Activated CD8-positive, alpha-beta T cell treated with anti-CD3 and anti-CD28 coated beads, Interleukin-2, amount 10 ng/mL, durations not matched to agents 7 days and 5 days (primary cell): ENCODE data around the gene CDC7. TPM values are rescaled to one million over a fixed set of nuclear protein-coding genes. Genes with fewer than 3 reads are reported as not detected.
"Not testable (repeated sequence)": the region's sequence is repeated elsewhere in the genome, so short reads cannot be mapped to it uniquely, and the experiment has no call there.

Experiments
- ATAC-seq: fragments of 150-1000 bp; cut with Tn5 transposase; one replicate; pipeline ENCODE4 v1.10.0; 2021; ENCODE audit warnings: moderate library complexity
- CTCF ChIA-PET: fragments of 350-600 bp; sonication (Branson Sonifier 250); formaldehyde crosslinking; loops from one replicate; lab custom pipeline; 2021; ENCODE audit warnings: antibody characterized with exemption; lab: Charles Lee
- POLR2A ChIA-PET: fragments of 350-600 bp; sonication (Branson Sonifier 250); formaldehyde crosslinking; loops from one replicate; lab custom pipeline; 2021; ENCODE audit warnings: antibody characterized with exemption; lab: Charles Lee
- DNase-seq: peaks from one replicate; pipeline ENCODE4 v3.0.0-alpha.2; 2020
- H3K27ac Mint-ChIP-seq: one replicate; pipeline ENCODE4 v1.8.0; 2021; ENCODE audit warnings: mild to moderate bottlenecking, mixed read lengths
- H3K27me3 Mint-ChIP-seq: one replicate; pipeline ENCODE4 v1.8.0; 2021; ENCODE audit warnings: low read depth, mixed read lengths
- H3K36me3 Mint-ChIP-seq: one replicate; pipeline ENCODE4 v1.8.0; 2021; ENCODE audit warnings: low read depth, mixed read lengths
- H3K4me1 Mint-ChIP-seq: one replicate; pipeline ENCODE4 v1.8.0; 2021; ENCODE audit warnings: low read depth, mixed read lengths
- H3K4me3 Mint-ChIP-seq: one replicate; pipeline ENCODE4 v1.8.0; 2021; ENCODE audit warnings: mild to moderate bottlenecking, mixed read lengths
- H3K9me3 Mint-ChIP-seq: one replicate; pipeline ENCODE4 v1.8.0; 2022; ENCODE audit warnings: mixed read lengths; ENCODE audit not compliant: insufficient read depth
- total RNA-seq, 2 experiments: library from RNA; stranded (reverse); gene quantifications; one replicate each; pipeline ENCODE4 v1.2.3, GENCODE V29; 2021

The CDC7 gene
- total RNA-seq: 10 to 100 TPM; 26.5 to 27.7 TPM

- Mint-ChIP-seq H3K36me3 (peaks cover 21% of the 10 kb centered on the region), H3K27me3 (no peaks in the 10 kb centered on the region), H3K27ac (no peak within 1 kb of the TSS), H3K4me3 (no peak within 1 kb of the TSS), H3K4me1 (peaks cover 26% of the 10 kb centered on the region), H3K9me3 (no peaks in the 10 kb centered on the region)
- ATAC-seq (peak; percentile 88), DNase-seq (peak; percentile 90)
- CTCF ChIA-PET: interaction anchor here (0.9 to 3.4 kb wide), 10 partner anchors 11 to 427 kb away, joined by 3 to 17 read pairs (median 6); partner anchors contain the start of gene TGFBR3
- POLR2A ChIA-PET: interaction anchor here (0.7 to 1.1 kb wide), 4 partner anchors 17 to 569 kb away, joined by 3 to 4 read pairs (median 3); no protein-coding TSS in a partner anchor
These were observed at the start of gene CDC7 for GRCh38 chr1:91500756-91501522. TSS of gene CDC7 (plus strand) at chr1:91500851. CDS start at chr1:91501717, 866 bp downstream.

- no peak overlapping the region for H3K4me3 Mint-ChIP-seq
- no peaks in the 10 kb centered on the region for H3K36me3 Mint-ChIP-seq
- H3K27ac Mint-ChIP-seq: no peak overlapping the region
- DNase-seq (no peak), ATAC-seq (no peak)
- ChIA-PET CTCF (no interaction called here), POLR2A (no interaction called here)
- peaks cover 4% of the 10 kb centered on the region for H3K27me3 Mint-ChIP-seq
- H3K4me1 Mint-ChIP-seq: no peaks in the 10 kb centered on the region
- no peaks in the 10 kb centered on the region for H3K9me3 Mint-ChIP-seq
These were observed 46.5 kb upstream of the CDC7 start for GRCh38 chr1:91454136-91454535.

GRCh38 chr1:91455334-91455733 is 45.3 kb upstream of the CDC7 start:
- no peak for DNase-seq
- Mint-ChIP-seq H3K4me1 (no peaks in the 10 kb centered on the region), H3K36me3 (no peaks in the 10 kb centered on the region), H3K27ac (no peak overlapping the region), H3K9me3 (no peaks in the 10 kb centered on the region), H3K27me3 (no peaks in the 10 kb centered on the region), H3K4me3 (no peak overlapping the region)
- ATAC-seq: no peak
- CTCF ChIA-PET: no interaction called here
- POLR2A ChIA-PET: no interaction called here

GRCh38 chr1:91455896-91456295 is 44.8 kb upstream of the CDC7 start:
- H3K9me3 Mint-ChIP-seq: no peaks in the 10 kb centered on the region
- H3K36me3 Mint-ChIP-seq: no peaks in the 10 kb centered on the region
- no peak for ATAC-seq
- no peak overlapping the region for H3K27ac Mint-ChIP-seq
- ChIA-PET CTCF (no interaction called here), POLR2A (no interaction called here)
- DNase-seq: no peak
- no peak overlapping the region for H3K4me3 Mint-ChIP-seq
- no peaks in the 10 kb centered on the region for H3K27me3 Mint-ChIP-seq
- H3K4me1 Mint-ChIP-seq: no peaks in the 10 kb centered on the region

GRCh38 chr1:91465350-91465749 is 35.3 kb upstream of the CDC7 start:
- H3K27ac Mint-ChIP-seq, ATAC-seq, H3K27me3 Mint-ChIP-seq, H3K36me3 Mint-ChIP-seq, CTCF ChIA-PET, H3K4me3 Mint-ChIP-seq, H3K4me1 Mint-ChIP-seq, POLR2A ChIA-PET, DNase-seq: not testable (repeated sequence)
- peaks cover 16% of the 10 kb centered on the region for H3K9me3 Mint-ChIP-seq

- POLR2A ChIA-PET: no interaction called here
- no peak overlapping the region for H3K27ac Mint-ChIP-seq
These were observed 24.0 kb upstream of the CDC7 start for GRCh38 chr1:91476533-91477217.

GRCh38 chr1:91487469-91487868 is 13.2 kb upstream of the CDC7 start:
- POLR2A ChIA-PET: no interaction called here
- peaks cover 13% of the 10 kb centered on the region for H3K4me1 Mint-ChIP-seq
- CTCF ChIA-PET: no interaction called here
- ATAC-seq (no peak), DNase-seq (no peak)
- peaks cover 3% of the 10 kb centered on the region for H3K36me3 Mint-ChIP-seq
- H3K27ac Mint-ChIP-seq: no peak overlapping the region
- H3K4me3 Mint-ChIP-seq: no peak overlapping the region
- peaks cover 1% of the 10 kb centered on the region for H3K27me3 Mint-ChIP-seq
- H3K9me3 Mint-ChIP-seq: peaks cover 13% of the 10 kb centered on the region

More at GRCh38 chr1:91476533-91477217, 24.0 kb upstream of the CDC7 start:
- no peaks in the 10 kb centered on the region for H3K36me3 Mint-ChIP-seq
- H3K4me3 Mint-ChIP-seq: no peak overlapping the region
- CTCF ChIA-PET: no interaction called here
- DNase-seq (no peak), ATAC-seq (no peak)
- no peaks in the 10 kb centered on the region for H3K4me1 Mint-ChIP-seq
- H3K9me3 Mint-ChIP-seq: no peaks in the 10 kb centered on the region
- H3K27me3 Mint-ChIP-seq: peaks cover 4% of the 10 kb centered on the region

- CTCF ChIA-PET: no interaction called here
- peaks cover 9% of the 10 kb centered on the region for H3K27me3 Mint-ChIP-seq
- DNase-seq: no peak
- H3K9me3 Mint-ChIP-seq: peaks cover 4% of the 10 kb centered on the region
- no peak for ATAC-seq
- H3K36me3 Mint-ChIP-seq: peaks cover 3% of the 10 kb centered on the region
- H3K4me3 Mint-ChIP-seq: no peak overlapping the region
- POLR2A ChIA-PET: no interaction called here
- peaks cover 13% of the 10 kb centered on the region for H3K4me1 Mint-ChIP-seq
- no peak overlapping the region for H3K27ac Mint-ChIP-seq
These were observed 10.2 kb upstream of the CDC7 start for GRCh38 chr1:91490501-91490900.

- ChIA-PET CTCF (interaction anchor here (3.4 kb wide), 1 partner anchor 15 kb away, joined by 9 read pairs; no protein-coding TSS in a partner anchor), POLR2A (no interaction called here)
- no peak for ATAC-seq
These were observed 2.6 kb upstream of the CDC7 start for GRCh38 chr1:91498035-91498434.

GRCh38 chr1:91498498-91499245 is 2.0 kb upstream of the CDC7 start:
- no peak for DNase-seq
- H3K4me3 Mint-ChIP-seq: no peak overlapping the region
- H3K36me3 Mint-ChIP-seq: peaks cover 7% of the 10 kb centered on the region
- ChIA-PET POLR2A (interaction anchor here (1.6 kb wide), 1 partner anchor 10 kb away, joined by 5 read pairs; no protein-coding TSS in a partner anchor), CTCF (interaction anchor here (1.2 to 3.4 kb wide), 2 partner anchors 14 to 333 kb away, joined by 3 to 9 read pairs; no protein-coding TSS in a partner anchor)
- no peaks in the 10 kb centered on the region for H3K9me3 Mint-ChIP-seq
- H3K4me1 Mint-ChIP-seq: peaks cover 11% of the 10 kb centered on the region
- no peak overlapping the region for H3K27ac Mint-ChIP-seq
- ATAC-seq: no peak
- peaks cover 7% of the 10 kb centered on the region for H3K27me3 Mint-ChIP-seq

More at GRCh38 chr1:91498035-91498434, 2.6 kb upstream of the CDC7 start:
- H3K27me3 Mint-ChIP-seq: peaks cover 8% of the 10 kb centered on the region
- no peaks in the 10 kb centered on the region for H3K9me3 Mint-ChIP-seq
- peaks cover 7% of the 10 kb centered on the region for H3K36me3 Mint-ChIP-seq
- H3K27ac Mint-ChIP-seq: no peak overlapping the region
- H3K4me1 Mint-ChIP-seq: peaks cover 11% of the 10 kb centered on the region
- no peak for DNase-seq
- H3K4me3 Mint-ChIP-seq: no peak overlapping the region

- peaks cover 7% of the 10 kb centered on the region for H3K27me3 Mint-ChIP-seq
- CTCF ChIA-PET: interaction anchor here (1.2 to 3.4 kb wide), 2 partner anchors 13 to 334 kb away, joined by 3 to 9 read pairs; no protein-coding TSS in a partner anchor
- no peak overlapping the region for H3K4me3 Mint-ChIP-seq
- no peak for ATAC-seq
- no peak overlapping the region for H3K27ac Mint-ChIP-seq
- peaks cover 12% of the 10 kb centered on the region for H3K4me1 Mint-ChIP-seq
- DNase-seq: no peak
- POLR2A ChIA-PET: interaction anchor here (1.6 kb wide), 1 partner anchor 10 kb away, joined by 5 read pairs; no protein-coding TSS in a partner anchor
- H3K36me3 Mint-ChIP-seq: peaks cover 8% of the 10 kb centered on the region
- no peaks in the 10 kb centered on the region for H3K9me3 Mint-ChIP-seq
These were observed 1.3 kb upstream of the CDC7 start for GRCh38 chr1:91499346-91499745.
